Stimulated activated CD8-positive, alpha-beta memory T cell treated with anti-CD3 and anti-CD28 coated beads, Interleukin-2, amount 100 ng/mL, for 1 hour (primary cell): Measurements from ENCODE around the gene SP140L.
"Not testable (repeated sequence)": the region's sequence is repeated elsewhere in the genome, so short reads cannot be mapped to it uniquely, and the experiment has no call there.

ENCODE experiments used
- DNase-seq, 2 donors: peaks; one replicate each; pipeline ENCODE4 v3.0.0-alpha.2; 2020; ENCODE audit warnings: low read depth in 2 of 2

Gene SP140L

GRCh38 chr2:230323385-230324106, 3.4 kb upstream of the SP140L start:
- DNase-seq, result no peak

- DNase-seq, result no peak
Measured at GRCh38 chr2:230324503-230324902, 2.5 kb upstream of the SP140L start.

GRCh38 chr2:230325316-230326243, 1.4 kb upstream of the SP140L start:
- no peak for DNase-seq

- DNase-seq, result no peak
Measured at GRCh38 chr2:230327418-230328154, 593 bp downstream of the SP140L start.

- no peak for DNase-seq
Measured at GRCh38 chr2:230328155-230328458, 1.1 kb downstream of the SP140L start.

GRCh38 chr2:230329946-230330605, 3.1 kb downstream of the SP140L start:
- DNase-seq, result no peak

GRCh38 chr2:230330725-230331124, 3.7 kb downstream of the SP140L start:
- DNase-seq, result no peak

GRCh38 chr2:230335461-230335863, 8.5 kb downstream of the SP140L start:
- no peak for DNase-seq

- DNase-seq, result no peak
Measured at GRCh38 chr2:230335864-230336506, 9.0 kb downstream of the SP140L start.

GRCh38 chr2:230341936-230342528, 15.0 kb downstream of the SP140L start:
- DNase-seq, result not testable (repeated sequence)

GRCh38 chr2:230343041-230343624, 16.1 kb downstream of the SP140L start:
- not testable (repeated sequence) for DNase-seq

- no peak for DNase-seq
Measured at GRCh38 chr2:230343747-230344146, 16.8 kb downstream of the SP140L start.

GRCh38 chr2:230346465-230346864, 19.5 kb downstream of the SP140L start:
- no peak for DNase-seq

- no peak for DNase-seq
Measured at GRCh38 chr2:230346921-230347533, 20.0 kb downstream of the SP140L start.

- no peak for DNase-seq
Measured at GRCh38 chr2:230347659-230348305, 20.8 kb downstream of the SP140L start.

GRCh38 chr2:230348787-230349186, 21.8 kb downstream of the SP140L start:
- DNase-seq, result no peak

GRCh38 chr2:230356084-230356483, 29.1 kb downstream of the SP140L start:
- DNase-seq, result no peak

GRCh38 chr2:230358305-230358704, 31.3 kb downstream of the SP140L start:
- DNase-seq, result no peak

GRCh38 chr2:230360028-230360427, 33.0 kb downstream of the SP140L start:
- no peak for DNase-seq
